ENCODE data around the gene TIMM13. TPM values are rescaled to one million over a fixed set of nuclear protein-coding genes. Genes with fewer than 3 reads are reported as not detected.

TIMM13 gene
- total and polyA plus RNA-seq, 10 of the 15 experiments (the other 5 are each of a cell fraction or from before 2014, with no cell fraction given), result 9.9 to 205 (median 63.6) TPM

DNA sequence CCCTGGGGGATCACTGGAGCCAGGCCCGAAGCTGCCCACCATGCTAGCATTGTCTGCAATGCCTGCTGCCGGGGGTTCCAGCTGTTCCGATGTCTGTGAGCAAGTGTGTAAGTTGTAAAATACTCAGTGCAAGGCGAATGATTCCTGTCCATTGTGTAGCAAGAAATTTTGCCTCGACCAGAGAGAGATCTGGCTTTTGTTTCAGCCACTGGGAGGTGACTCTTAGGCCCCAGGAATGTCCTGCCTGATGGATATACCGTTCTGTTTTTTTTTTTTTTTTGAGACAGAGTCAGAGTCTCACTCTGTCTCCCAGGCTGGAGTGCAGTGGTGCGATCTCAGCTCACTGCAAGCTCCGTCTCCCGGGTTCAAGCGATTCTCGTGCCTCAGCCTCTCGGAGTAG lies 41.2 kb upstream of the TIMM13 start (continued):
- TF ChIP-seq REST (IDR thresholded peaks at IDR 0.05; ENCODE audit: low read depth, low read length) (no peak), LARP7 (IDR thresholded peaks at IDR 0.05) (no peak)

- H3K4me3 ChIP-seq, result no peak overlapping the region
- H3K4me2 ChIP-seq (ENCODE audit: control insufficient read depth, insufficient read depth), result no peak overlapping the region
- no peaks in the 10 kb centered on the region for H3K79me2 ChIP-seq (ENCODE audit: control insufficient read depth, insufficient read depth, low read length)
- no TSS peak for BruUV-seq (replicated peaks)
- no peak overlapping the region for H3K9ac ChIP-seq (ENCODE audit: control insufficient read depth, insufficient read depth, low read length)
- H3K36me3 ChIP-seq (ENCODE audit: control insufficient read depth in 2 of 2, insufficient read depth in 2 of 2, low read length in 1 of 2), result no peaks in the 10 kb centered on the region
- ChIA-PET SMC1A (ENCODE audit: uncharacterized antibody, unreplicated experiment) (interaction anchor here (0.9 kb wide), 1 partner anchor 156 kb away, joined by 3 read pairs; no protein-coding TSS in a partner anchor), CTCF (interaction anchor here (0.7 to 1.4 kb wide), 5 partner anchors 147 to 189 kb away, joined by 3 to 4 read pairs (median 3); no protein-coding TSS in a partner anchor), RAD21 (ENCODE audit: unreplicated experiment) (no interaction called here), POLR2A (no interaction called here)
- no peak overlapping the region for H3K27ac ChIP-seq (ENCODE audit: control insufficient read depth, insufficient read depth)
- no peaks in the 10 kb centered on the region for H4K20me1 ChIP-seq (ENCODE audit: control insufficient read depth, insufficient read depth)
- no peak for DNase-seq (ENCODE audit: low read depth, low spot score)
- H2AFZ ChIP-seq (ENCODE audit: control insufficient read depth, low read depth, low read length), result no peak overlapping the region
- no peaks in the 10 kb centered on the region for H3K27me3 ChIP-seq (replicated peaks in 1 of 2; ENCODE audit: control insufficient read depth in 2 of 2, insufficient read depth in 2 of 2, low read length in 1 of 2)
- intact Hi-C loops (cut with micrococcal nuclease; ENCODE audit: unreplicated experiment) (loop anchor here (10.0 kb wide), 1 partner anchor 280 kb away; the partner anchor contains the start of gene SLC39A3), in situ Hi-C loops (cut with MboI) (no loop called here)
- 82% methylated on average over 5 of the region's 5 CpGs for WGBS (ENCODE audit: insufficient coverage, insufficient replicate concordance, low lambda C conversion rate, missing lambda C conversion rate)
- no peaks in the 10 kb centered on the region for H3K9me3 ChIP-seq (replicated peaks; ENCODE audit: control insufficient read depth, insufficient read depth, low read length)
- ATAC-seq, result no peak
- H3K4me1 ChIP-seq (ENCODE audit: control insufficient read depth, insufficient read depth, low read length), result peaks cover 5% of the 10 kb centered on the region
- no peak for FAIRE-seq
- no peak for TF ChIP-seq SUZ12 (IDR thresholded peaks at IDR 0.05; ENCODE audit: unreplicated experiment)
- TF ChIP-seq MYB (IDR thresholded peaks at IDR 0.05; ENCODE audit: borderline replicate concordance, low read depth, low read length), result no peak
- TF ChIP-seq RAD51 (IDR thresholded peaks at IDR 0.05), result no peak
- no peak for TF ChIP-seq NRF1 (conservative IDR thresholded peaks at IDR 0.05; ENCODE audit: low read depth, low read length)
- TF ChIP-seq RAD21 (IDR thresholded peaks at IDR 0.05; ENCODE audit: insufficient read depth, low read depth, low read length), result no peak
- TF ChIP-seq SRF (IDR thresholded peaks at IDR 0.05; ENCODE audit: low read depth in 2 of 2, low read length in 2 of 2), result no peak
- TF ChIP-seq CHD2 (IDR thresholded peaks at IDR 0.05; ENCODE audit: borderline replicate concordance, low read depth, low read length), result no peak
- TF ChIP-seq BCLAF1 (IDR thresholded peaks at IDR 0.05), result no peak
- TF ChIP-seq NR2F1 (conservative IDR thresholded peaks at IDR 0.05), result no peak
- TF ChIP-seq E2F8 (IDR thresholded peaks at IDR 0.05; ENCODE audit: low read depth, partially characterized antibody), result no peak
Observed at GRCh38 chr19:2464389-2464788, 37.0 kb upstream of the TIMM13 start.
